Ishikawa (cell line): ENCODE measurements around the gene WDR38.

Source experiments
- CEBPB ChIP-seq: IDR thresholded peaks from 2 replicates; pipeline ENCODE4 v1.6.1; 2012
- CREB1 ChIP-seq: IDR thresholded peaks from 2 replicates; pipeline ENCODE4 v1.6.1; 2012; ENCODE audit warnings: low read depth
- EGR1 ChIP-seq: IDR thresholded peaks from 2 replicates; pipeline ENCODE4 v1.6.1; 2012
- EP300 ChIP-seq: IDR thresholded peaks from 2 replicates; pipeline ENCODE4 v1.6.1; 2012; ENCODE audit warnings: borderline replicate concordance
- FOXM1 ChIP-seq: IDR thresholded peaks from 2 replicates; pipeline ENCODE4 v1.6.1; 2012; ENCODE audit warnings: low read depth, borderline replicate concordance
- NFIC ChIP-seq: IDR thresholded peaks from 2 replicates; pipeline ENCODE4 v1.6.1; 2012
- RAD21 ChIP-seq: IDR thresholded peaks from 2 replicates; pipeline ENCODE4 v1.6.1; 2012; ENCODE audit warnings: low read depth
- TAF1 ChIP-seq: IDR thresholded peaks from 2 replicates; pipeline ENCODE4 v1.6.1; 2012; ENCODE audit warnings: low read depth, mild to moderate bottlenecking
- TCF12 ChIP-seq: IDR thresholded peaks from 2 replicates; pipeline ENCODE4 v1.6.1; 2012; ENCODE audit warnings: low read depth
- TEAD4 ChIP-seq: IDR thresholded peaks from 2 replicates; pipeline ENCODE4 v1.6.1; 2012
- YY1 ChIP-seq: IDR thresholded peaks from 2 replicates; pipeline ENCODE4 v1.6.1; 2012; ENCODE audit warnings: low read depth
- ZBTB7A ChIP-seq: IDR thresholded peaks from 2 replicates; pipeline ENCODE4 v1.6.1; 2012; ENCODE audit warnings: low read depth
- TF ChIP-seq, protein P1 (sequence below): IDR thresholded peaks from 2 replicates; pipeline ENCODE4 v1.6.1; 2012; ENCODE audit warnings: low read depth, mild to moderate bottlenecking
- TF ChIP-seq, protein P2 (sequence below): IDR thresholded peaks from 2 replicates; pipeline ENCODE4 v1.6.1; 2012
- TF ChIP-seq, protein P3 (sequence below): IDR thresholded peaks from 2 replicates; pipeline ENCODE4 v1.6.1; 2012

WDR38 gene

DNA sequence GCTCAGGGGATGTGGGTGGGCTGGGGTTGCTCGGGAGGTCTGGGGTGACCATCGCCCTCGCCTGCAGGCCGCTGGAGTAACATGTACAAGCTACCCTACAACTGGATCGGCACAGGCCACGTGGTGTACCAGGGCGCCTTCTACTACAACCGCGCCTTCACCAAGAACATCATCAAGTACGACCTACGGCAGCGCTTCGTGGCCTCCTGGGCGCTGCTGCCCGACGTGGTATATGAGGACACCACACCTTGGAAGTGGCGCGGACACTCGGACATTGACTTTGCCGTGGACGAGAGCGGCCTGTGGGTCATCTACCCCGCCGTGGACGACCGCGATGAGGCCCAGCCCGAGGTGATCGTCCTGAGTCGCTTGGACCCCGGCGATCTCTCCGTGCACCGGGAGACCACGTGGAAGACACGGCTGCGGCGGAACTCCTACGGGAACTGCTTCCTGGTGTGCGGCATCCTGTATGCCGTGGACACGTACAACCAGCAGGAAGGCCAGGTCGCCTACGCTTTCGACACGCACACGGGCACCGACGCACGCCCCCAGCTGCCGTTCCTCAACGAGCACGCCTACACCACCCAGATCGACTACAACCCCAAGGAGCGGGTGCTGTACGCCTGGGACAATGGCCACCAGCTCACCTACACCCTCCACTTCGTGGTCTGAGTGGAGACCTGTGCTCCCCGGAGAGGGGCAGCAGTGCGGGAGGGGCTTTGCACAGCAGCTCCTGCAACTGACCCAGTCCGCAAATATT is 43.3 kb upstream of the WDR38 start:
- TF ChIP-seq CREB1 (no peak), TCF12 (no peak), FOXM1 (no peak), EP300 (no peak), YY1 (no peak), ZBTB7A (no peak), RAD21 (no peak), NFIC (no peak), TAF1 (no peak), CEBPB (no peak), EGR1 (no peak), TEAD4 (no peak)
- TF ChIP-seq, protein P1, sequence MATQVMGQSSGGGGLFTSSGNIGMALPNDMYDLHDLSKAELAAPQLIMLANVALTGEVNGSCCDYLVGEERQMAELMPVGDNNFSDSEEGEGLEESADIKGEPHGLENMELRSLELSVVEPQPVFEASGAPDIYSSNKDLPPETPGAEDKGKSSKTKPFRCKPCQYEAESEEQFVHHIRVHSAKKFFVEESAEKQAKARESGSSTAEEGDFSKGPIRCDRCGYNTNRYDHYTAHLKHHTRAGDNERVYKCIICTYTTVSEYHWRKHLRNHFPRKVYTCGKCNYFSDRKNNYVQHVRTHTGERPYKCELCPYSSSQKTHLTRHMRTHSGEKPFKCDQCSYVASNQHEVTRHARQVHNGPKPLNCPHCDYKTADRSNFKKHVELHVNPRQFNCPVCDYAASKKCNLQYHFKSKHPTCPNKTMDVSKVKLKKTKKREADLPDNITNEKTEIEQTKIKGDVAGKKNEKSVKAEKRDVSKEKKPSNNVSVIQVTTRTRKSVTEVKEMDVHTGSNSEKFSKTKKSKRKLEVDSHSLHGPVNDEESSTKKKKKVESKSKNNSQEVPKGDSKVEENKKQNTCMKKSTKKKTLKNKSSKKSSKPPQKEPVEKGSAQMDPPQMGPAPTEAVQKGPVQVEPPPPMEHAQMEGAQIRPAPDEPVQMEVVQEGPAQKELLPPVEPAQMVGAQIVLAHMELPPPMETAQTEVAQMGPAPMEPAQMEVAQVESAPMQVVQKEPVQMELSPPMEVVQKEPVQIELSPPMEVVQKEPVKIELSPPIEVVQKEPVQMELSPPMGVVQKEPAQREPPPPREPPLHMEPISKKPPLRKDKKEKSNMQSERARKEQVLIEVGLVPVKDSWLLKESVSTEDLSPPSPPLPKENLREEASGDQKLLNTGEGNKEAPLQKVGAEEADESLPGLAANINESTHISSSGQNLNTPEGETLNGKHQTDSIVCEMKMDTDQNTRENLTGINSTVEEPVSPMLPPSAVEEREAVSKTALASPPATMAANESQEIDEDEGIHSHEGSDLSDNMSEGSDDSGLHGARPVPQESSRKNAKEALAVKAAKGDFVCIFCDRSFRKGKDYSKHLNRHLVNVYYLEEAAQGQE = no peak
- TF ChIP-seq, protein P2, sequence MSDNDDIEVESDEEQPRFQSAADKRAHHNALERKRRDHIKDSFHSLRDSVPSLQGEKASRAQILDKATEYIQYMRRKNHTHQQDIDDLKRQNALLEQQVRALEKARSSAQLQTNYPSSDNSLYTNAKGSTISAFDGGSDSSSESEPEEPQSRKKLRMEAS = no peak
- TF ChIP-seq, protein P3, sequence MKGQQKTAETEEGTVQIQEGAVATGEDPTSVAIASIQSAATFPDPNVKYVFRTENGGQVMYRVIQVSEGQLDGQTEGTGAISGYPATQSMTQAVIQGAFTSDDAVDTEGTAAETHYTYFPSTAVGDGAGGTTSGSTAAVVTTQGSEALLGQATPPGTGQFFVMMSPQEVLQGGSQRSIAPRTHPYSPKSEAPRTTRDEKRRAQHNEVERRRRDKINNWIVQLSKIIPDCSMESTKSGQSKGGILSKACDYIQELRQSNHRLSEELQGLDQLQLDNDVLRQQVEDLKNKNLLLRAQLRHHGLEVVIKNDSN = no peak

DNA sequence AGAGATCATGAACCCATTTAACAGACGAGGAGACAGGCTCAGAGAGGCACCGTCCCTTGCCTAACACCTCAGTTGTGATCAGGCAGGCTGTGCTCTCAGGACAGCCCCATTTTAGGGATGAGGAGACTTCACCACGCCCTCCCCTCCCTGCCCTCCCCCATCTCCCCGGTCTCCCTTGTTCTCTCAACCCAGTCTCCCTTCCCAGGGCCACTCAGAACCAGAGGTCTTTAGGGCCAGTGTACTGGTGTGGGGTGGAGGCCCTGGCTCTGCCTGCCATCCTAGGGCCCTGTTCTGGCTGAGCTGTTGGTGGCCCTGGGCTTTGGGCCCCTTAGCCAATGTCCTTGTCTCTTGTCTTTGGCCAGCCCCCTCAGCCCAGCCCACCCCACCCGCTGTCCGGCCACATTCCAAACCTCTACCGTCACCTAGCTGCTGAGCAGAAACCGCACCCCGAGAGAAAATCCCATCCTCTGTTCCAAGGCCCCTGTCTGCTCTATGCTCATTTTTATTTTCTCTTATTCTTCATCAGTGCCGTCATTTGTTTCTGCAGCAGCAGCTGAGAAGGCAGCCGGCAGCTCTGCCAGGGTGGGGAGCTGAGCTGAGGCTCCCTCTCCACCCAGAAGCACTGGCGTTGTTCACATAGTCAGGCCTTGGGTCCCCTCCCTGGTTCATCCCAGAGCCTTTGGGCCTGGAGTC is 42.5 kb upstream of the WDR38 start:
- TF ChIP-seq TEAD4 (peak; percentile 89), CREB1 (no peak), ZBTB7A (peak; percentile 54; the same call in 1 of the 2 replicates), TCF12 (peak; percentile 64), EP300 (peak; percentile 57; the same call in 1 of the 2 replicates), TAF1 (0 out of 2 replicates have a peak, but pooled peaks have one; percentile 19), YY1 (no peak), NFIC (peak; percentile 39; the same call in 1 of the 2 replicates), RAD21 (peak; percentile 17; the same call in 1 of the 2 replicates), EGR1 (no peak), FOXM1 (no peak), CEBPB (no peak)
- TF ChIP-seq, protein P3 = no peak; the same call in 1 of the 2 replicates
- TF ChIP-seq, protein P2 = no peak
- TF ChIP-seq, protein P1 = no peak

DNA sequence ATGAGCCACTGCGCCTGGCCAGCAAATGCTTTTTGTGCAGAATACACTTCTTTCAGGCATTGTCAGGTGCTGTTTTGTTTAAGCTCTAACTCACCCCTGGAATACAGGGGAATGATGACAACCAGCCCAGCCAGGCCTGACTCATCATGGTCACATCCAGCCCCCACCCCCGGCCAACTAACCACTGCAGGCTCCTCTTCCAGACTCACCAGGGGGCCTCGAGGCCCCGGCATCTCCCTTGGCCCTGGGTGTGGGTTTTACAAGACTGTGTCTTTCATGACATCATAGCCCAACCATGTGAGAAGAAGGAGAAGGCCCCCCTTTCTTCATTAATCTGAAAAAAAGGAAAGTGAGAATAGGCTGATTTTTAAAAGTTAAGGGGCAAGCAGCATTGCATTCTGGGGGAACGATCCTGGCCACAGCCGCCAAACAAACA is 40.8 kb upstream of the WDR38 start:
- peak; percentile 59 for TF ChIP-seq TEAD4
- TF ChIP-seq YY1 = 0 out of 2 replicates have a peak, but pooled peaks have one; percentile 17
- peak; percentile 71; the same call in 1 of the 2 replicates for TF ChIP-seq FOXM1
- TF ChIP-seq TCF12 = peak; percentile 65; the same call in 1 of the 2 replicates
- 0 out of 2 replicates have a peak, but pooled peaks have one; percentile 2 for TF ChIP-seq RAD21
- TF ChIP-seq EP300 = peak; percentile 77
- TF ChIP-seq ZBTB7A = no peak; the same call in 1 of the 2 replicates
- TF ChIP-seq NFIC = peak; percentile 64
- TF ChIP-seq CEBPB = no peak; the same call in 1 of the 2 replicates

DNA sequence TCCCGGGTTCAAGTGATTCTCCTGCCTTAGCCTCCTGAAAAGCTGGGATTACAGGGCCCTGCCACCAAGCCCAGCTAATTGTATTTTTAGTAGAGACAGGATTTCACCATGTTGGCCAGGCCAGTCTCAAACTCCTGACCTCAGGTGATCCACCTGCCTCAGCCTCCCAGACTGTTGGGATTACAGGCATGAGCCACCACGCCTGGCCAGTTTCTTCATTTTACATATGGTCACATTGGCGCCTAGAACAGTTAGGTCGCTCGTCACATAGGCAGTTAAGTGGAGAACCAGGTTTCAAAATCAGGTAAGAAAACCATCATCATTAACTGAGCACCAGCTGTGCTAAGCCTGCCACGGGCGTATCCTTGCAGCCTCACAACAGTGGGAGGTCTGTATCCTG is 40.2 kb upstream of the WDR38 start:
- TF ChIP-seq TAF1 (no peak), TCF12 (no peak), ZBTB7A (no peak), CEBPB (no peak), NFIC (no peak), TEAD4 (no peak), RAD21 (no peak), EP300 (no peak), YY1 (no peak), CREB1 (no peak), EGR1 (no peak), FOXM1 (no peak)
- TF ChIP-seq, protein P2 = no peak
- TF ChIP-seq, protein P3 = no peak
- TF ChIP-seq, protein P1 = no peak
